ENCODE data around the gene FGFRL1. TPM values are rescaled to one million over a fixed set of nuclear protein-coding genes. Genes with fewer than 3 reads are reported as not detected.
"Not testable (repeated sequence)": the region's sequence is repeated elsewhere in the genome, so short reads cannot be mapped to it uniquely, and the experiment has no call there.

Gene FGFRL1
- total RNA-seq, 1 experiment from 2014 or later, result 59.5 TPM

- no peak for DNase-seq
- Histone ChIP-seq H3K4me3 (no peak overlapping the region), H3K36me3 (no peaks in the 10 kb centered on the region), H3K27me3 (no peaks in the 10 kb centered on the region), H3K9me3 (no peaks in the 10 kb centered on the region)
Observed at GRCh38 chr4:970854-971520, 40.4 kb upstream of the FGFRL1 start.

GRCh38 chr4:971666-972500, 39.5 kb upstream of the FGFRL1 start:
- DNase-seq, result no peak
- H3K36me3 ChIP-seq, result no peaks in the 10 kb centered on the region
- H3K4me3 ChIP-seq, result no peak overlapping the region; the same call in 1 of the 2 replicates
- no peaks in the 10 kb centered on the region for H3K27me3 ChIP-seq
- no peaks in the 10 kb centered on the region for H3K9me3 ChIP-seq

- Histone ChIP-seq H3K27me3 (no peaks in the 10 kb centered on the region), H3K36me3 (no peaks in the 10 kb centered on the region), H3K4me3 (peak overlapping the region; percentile 57), H3K9me3 (no peaks in the 10 kb centered on the region)
- peak; percentile 30 for DNase-seq
Observed at GRCh38 chr4:972651-973424, 38.6 kb upstream of the FGFRL1 start.

GRCh38 chr4:973431-974397, 37.7 kb upstream of the FGFRL1 start, which contains the start of gene DGKQ:
DGKQ (minus strand) TSS chr4:973569; CDS start chr4:973482, 87 bp downstream.
- DNase-seq, result peak; percentile 50
- peak within 1 kb of the TSS; percentile 57 for H3K4me3 ChIP-seq
- H3K9me3 ChIP-seq, result no peaks in the 10 kb centered on the region
- no peaks in the 10 kb centered on the region for H3K36me3 ChIP-seq
- H3K27me3 ChIP-seq, result no peaks in the 10 kb centered on the region

GRCh38 chr4:974668-975067, 36.8 kb upstream of the FGFRL1 start:
- H3K4me3 ChIP-seq, result no peak overlapping the region
- no peak for DNase-seq

GRCh38 chr4:976016-976415, 35.4 kb upstream of the FGFRL1 start:
- not testable (repeated sequence) for H3K27me3 ChIP-seq, H3K9me3 ChIP-seq, DNase-seq, H3K4me3 ChIP-seq, H3K36me3 ChIP-seq

More at GRCh38 chr4:974668-975067, 36.8 kb upstream of the FGFRL1 start:
- Histone ChIP-seq H3K36me3 (no peaks in the 10 kb centered on the region), H3K27me3 (no peaks in the 10 kb centered on the region), H3K9me3 (no peaks in the 10 kb centered on the region)

- H3K36me3 ChIP-seq, result no peaks in the 10 kb centered on the region
- no peaks in the 10 kb centered on the region for H3K9me3 ChIP-seq
- no peak for DNase-seq
- no peak overlapping the region for H3K4me3 ChIP-seq
- no peaks in the 10 kb centered on the region for H3K27me3 ChIP-seq
Observed at GRCh38 chr4:978957-979701, 32.3 kb upstream of the FGFRL1 start.

- H3K4me3 ChIP-seq, result no peak overlapping the region
- H3K27me3 ChIP-seq, result no peaks in the 10 kb centered on the region
- no peaks in the 10 kb centered on the region for H3K9me3 ChIP-seq
- no peaks in the 10 kb centered on the region for H3K36me3 ChIP-seq
- no peak for DNase-seq
Observed at GRCh38 chr4:982291-982690, 29.1 kb upstream of the FGFRL1 start.

- no peaks in the 10 kb centered on the region for H3K9me3 ChIP-seq
- H3K4me3 ChIP-seq, result no peak overlapping the region
- no peaks in the 10 kb centered on the region for H3K27me3 ChIP-seq
- H3K36me3 ChIP-seq, result no peaks in the 10 kb centered on the region
- no peak for DNase-seq
Observed at GRCh38 chr4:982814-983213, 28.6 kb upstream of the FGFRL1 start.

- H3K27me3 ChIP-seq, result no peaks in the 10 kb centered on the region
- DNase-seq, result no peak
- no peaks in the 10 kb centered on the region for H3K36me3 ChIP-seq
- no peak overlapping the region for H3K4me3 ChIP-seq
- H3K9me3 ChIP-seq, result no peaks in the 10 kb centered on the region
Observed at GRCh38 chr4:984336-985054, 26.9 kb upstream of the FGFRL1 start.

- DNase-seq, result no peak
- no peak overlapping the region for H3K4me3 ChIP-seq
- no peaks in the 10 kb centered on the region for H3K36me3 ChIP-seq
- H3K9me3 ChIP-seq, result no peaks in the 10 kb centered on the region
- H3K27me3 ChIP-seq, result no peaks in the 10 kb centered on the region
Observed at GRCh38 chr4:985123-985830, 26.1 kb upstream of the FGFRL1 start.

GRCh38 chr4:986428-986878, 25.0 kb upstream of the FGFRL1 start:
- DNase-seq, result no peak
- no peaks in the 10 kb centered on the region for H3K36me3 ChIP-seq
- no peaks in the 10 kb centered on the region for H3K9me3 ChIP-seq
- H3K27me3 ChIP-seq, result no peaks in the 10 kb centered on the region
- H3K4me3 ChIP-seq, result peak overlapping the region; percentile 58

- Histone ChIP-seq H3K36me3 (no peaks in the 10 kb centered on the region), H3K4me3 (peak within 1 kb of the TSS; percentile 58), H3K27me3 (no peaks in the 10 kb centered on the region), H3K9me3 (no peaks in the 10 kb centered on the region)
- peak; percentile 77 for DNase-seq
Observed at GRCh38 chr4:986879-987623, 24.4 kb upstream of the FGFRL1 start, which contains the start of gene IDUA. IDUA (plus strand) TSS chr4:987044; CDS start chr4:987085, 41 bp downstream.

Data from MG63 (cell line).